GM21390 (cell line): ENCODE measurements around the gene LCN1.
"Not testable (repeated sequence)": the region's sequence is repeated elsewhere in the genome, so short reads cannot be mapped to it uniquely, and the experiment has no call there.

Experiments
- ATAC-seq: cut with Tn5 transposase; IDR thresholded peaks from one replicate; pipeline ENCODE4 v1.9.1; 2021; ENCODE audit not compliant: unreplicated experiment

The LCN1 gene

DNA sequence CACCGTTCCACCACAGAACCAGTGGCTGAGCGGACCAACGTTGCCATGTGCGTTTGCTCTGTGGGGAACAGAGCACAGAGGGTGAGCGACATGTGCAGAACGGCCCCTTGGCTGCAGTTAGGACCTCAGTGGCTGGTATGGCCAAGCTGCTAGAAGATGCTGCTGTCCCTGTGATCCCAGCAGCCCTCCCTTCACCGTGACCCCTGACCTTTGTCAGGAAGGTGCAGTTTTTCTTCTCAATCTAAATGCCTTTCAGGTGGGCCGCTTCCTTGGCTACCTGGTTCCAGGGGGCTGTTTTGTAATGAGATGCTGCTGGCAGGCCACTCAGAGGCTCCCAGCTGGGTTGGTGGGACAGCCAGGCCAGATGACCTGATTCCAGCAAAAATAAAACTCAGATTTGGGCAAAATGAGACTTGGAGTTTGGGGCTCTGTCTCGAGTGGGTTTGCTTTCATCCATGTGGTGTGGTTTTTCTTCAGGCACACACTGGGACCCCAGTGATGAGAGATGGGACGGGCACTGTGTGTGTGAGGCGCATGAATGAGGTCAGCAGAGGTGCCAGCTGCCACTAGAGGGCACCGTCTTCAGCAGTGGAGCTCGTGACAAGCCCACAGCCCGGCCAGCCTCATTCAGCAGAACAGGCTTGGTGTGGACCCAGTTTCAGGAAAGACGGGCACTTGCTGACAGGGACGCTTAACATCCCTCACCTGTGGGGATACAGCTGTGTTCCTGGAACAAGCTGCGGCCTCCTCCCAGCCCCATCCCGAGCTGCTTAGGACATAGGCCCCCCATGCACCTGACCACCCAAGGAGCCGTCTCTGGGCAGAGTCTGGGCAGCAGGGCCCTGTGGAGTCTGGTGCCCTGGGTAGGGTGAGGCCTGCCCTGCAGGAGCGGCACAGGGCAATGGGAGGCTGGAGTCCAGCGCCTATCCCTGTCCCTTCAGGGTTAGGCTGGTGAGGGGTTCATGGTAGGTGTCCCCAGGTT, 16.7 kb upstream of the LCN1 start:
- no peak for ATAC-seq

DNA sequence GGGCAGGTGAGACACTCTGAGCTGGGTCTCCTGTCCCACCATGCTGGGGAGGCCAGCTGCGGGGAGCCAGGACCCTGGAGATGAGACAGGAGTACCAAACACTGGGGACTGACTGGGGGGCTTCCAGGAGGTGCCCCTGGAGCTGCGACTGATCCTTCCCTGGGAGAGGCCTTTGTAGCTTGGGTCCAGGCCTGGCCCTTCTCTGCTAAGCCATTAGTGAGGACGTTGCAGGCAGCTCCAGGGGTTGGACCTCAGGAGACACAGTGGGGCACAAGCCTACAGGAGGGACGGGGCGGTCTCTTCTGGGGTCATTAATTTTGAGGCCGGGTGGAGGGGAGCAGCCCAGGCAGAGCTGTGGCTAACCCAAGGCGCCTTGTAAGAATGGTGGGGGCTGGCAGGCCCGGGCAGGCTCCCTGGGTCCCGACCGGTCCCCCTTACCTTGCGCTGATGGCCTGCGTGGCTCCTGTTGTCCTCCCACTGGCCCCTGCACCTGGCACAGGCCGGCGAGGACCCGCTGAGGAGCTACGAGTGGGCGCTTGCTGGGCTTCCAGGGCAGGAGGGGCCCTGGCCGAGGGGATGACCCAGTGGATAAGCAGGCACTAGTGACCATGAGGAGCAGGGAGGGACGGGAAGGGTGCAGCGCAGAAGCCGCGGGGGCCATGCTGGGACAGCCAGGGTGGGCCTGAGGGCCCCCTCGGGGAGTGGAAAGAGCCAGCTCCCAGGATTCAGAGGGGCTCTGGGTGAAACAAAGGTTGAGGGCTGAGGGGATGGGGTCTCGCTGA, 15.6 kb upstream of the LCN1 start:
- no peak for ATAC-seq

DNA sequence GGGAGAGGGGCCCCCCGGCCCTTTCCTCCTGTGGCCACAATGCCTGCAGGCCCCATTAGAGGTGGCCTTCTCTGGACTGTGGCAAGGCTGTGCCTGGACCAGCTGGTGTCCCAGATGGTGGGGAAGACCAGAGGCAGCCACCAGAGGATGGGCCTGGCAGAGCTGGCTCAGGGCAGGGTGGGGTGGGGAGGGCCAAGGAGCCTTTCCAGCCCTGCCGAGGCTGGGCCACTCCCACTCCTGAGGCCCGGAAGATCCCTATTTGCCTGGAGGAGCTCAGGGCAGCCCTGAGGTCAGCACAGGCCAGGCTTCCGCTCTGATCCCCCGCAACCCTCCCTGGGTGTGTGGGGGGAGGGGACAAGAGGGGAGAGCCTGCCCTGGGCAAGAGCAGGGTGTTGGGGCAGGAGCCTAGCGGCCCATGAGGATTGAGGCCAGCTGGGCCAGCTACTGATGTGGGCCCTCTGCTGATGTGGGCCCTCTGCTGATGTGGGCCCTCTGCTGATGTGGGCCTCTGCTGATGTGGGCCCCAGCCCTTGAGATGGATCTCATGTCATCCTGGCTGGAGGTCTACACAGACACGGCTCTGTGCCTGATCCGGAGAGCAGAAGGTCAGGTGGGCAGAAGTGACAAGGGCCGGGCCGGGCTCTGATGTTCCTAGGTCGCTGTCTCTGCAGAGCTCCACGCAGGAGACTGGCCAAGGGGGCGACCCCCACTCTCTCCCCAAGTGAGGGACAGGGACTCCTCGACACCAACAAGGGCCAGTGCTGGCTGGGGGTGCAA, 14.7 kb upstream of the LCN1 start:
- ATAC-seq, result no peak

DNA sequence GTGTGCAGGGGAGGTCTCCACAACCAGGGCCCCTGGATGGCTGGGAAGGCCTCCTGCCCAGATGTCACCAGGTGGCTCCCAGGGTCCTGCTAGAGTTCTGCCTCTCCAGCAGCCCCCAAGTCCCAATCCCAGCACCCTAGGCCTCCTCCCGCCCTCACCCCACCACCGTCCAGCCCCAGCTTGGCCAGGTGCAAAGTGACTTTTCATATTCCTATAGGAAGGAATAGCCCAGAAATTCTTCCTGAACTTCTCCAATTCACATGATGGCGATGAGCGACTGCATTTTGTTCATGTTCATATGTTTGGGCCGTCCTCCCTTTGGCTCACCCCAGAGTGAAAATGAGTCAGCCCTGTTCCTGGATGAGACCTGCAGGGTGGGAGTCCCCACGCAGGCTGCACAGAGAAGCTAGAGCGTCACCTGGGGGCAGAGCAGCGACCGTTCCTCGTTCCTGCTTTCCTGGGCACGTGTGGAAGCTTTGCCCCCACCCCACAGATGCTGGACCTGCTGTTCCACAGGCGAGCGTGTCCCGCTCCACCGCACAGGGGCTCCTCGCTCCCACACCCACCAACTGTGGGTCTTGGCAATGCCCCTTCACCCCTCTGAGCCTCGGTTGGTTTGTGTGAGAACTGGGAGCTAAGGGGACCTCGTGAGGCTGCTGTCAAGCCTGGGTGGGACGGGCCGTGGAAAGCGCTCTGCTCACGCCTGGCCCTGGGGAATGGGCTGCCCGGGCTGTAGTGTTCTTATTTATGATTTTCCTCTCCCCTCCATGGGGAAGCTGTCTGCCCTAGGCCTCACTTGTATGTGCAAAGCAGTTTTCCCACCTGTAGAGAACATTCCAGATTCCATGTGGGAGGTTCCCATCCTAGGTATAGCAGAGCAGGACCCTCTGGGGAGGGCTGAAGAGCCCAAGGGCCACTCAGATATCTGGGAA, 13.9 kb upstream of the LCN1 start:
- no peak for ATAC-seq

DNA sequence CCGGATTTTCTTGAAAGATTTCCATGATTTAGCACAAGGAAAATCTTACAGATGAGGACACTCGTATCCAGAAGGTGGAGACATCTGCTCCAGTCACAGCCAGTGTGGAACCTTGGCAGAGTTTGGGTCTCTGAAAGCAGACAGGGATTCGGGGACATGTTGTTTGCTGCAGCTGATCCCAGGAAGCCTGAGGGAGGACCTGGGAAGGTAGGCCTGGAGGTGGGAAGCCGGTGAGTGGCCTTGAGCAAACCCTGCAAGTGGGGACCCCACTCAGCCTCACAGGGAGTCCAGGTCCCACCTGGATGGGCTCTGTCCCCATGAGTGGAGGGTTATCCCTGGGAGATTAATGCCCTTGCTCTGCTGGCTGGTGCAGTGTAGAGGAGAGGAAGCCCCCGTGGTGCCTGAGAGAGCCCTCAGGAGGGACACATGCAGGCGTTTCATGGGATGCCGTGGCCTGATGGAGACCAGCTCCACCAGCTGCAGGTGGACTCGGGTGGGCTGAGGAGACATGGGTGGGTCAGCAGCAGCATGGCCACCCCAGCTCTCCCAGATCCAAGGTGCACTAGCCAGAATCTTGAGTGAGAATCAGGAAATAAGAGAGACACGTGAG, 12.9 kb upstream of the LCN1 start:
- ATAC-seq, result no peak

DNA sequence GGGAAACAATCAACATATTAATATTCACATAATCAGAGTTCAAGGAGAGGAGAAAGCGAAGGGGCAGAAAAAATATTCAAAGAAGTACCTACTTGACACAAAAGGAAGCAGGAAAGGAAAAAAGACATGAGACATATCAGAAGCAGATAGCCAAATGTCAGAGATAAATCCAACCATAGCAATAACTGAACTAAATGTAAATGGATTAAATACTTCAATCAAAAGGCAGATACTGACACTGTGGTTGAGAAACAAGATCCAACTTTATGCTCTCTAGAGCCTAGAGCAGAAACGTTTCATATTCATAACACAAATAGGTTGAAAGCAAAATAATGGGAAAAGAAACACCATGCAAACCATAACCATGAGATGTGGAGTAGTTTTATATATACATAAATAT, 11.8 kb upstream of the LCN1 start:
- no peak for ATAC-seq

DNA sequence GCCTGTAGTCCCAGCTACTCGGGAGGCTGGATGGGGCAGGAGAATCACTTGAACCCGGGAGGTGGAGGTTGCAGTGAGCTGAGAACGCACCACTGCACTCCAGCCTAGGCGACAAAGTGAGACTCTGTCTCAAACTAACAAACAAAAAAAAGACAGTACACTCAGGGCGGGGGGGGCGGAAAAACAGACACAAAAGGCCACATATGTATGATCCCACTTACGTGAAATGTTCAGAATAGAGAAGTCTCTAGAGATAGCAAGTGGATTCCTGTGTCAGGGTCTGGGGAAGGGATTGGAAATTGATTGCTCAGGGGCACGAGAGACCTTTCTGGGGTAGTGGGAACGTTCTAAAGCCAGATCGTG, 9.0 kb upstream of the LCN1 start:
- no peak for ATAC-seq

DNA sequence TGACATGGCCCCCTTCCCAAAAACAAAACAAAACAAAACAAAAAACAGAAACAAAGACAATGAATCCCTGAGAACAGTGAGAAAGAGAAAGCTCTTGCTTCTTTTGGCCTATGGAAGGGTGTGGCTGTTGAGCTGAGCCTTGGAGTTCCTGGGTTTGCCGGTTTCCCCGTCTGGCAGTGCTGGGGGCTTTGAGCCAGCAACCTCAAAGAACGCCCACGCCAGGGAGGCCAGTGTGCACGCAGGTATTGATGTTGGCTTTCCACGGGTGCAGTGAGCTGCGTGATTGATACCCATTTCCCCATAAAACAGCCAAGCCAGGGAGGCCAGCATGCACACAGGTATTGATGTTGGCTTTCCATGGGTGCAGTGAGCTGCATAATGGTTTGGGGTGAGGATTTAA, 8.3 kb upstream of the LCN1 start:
- ATAC-seq, result no peak

DNA sequence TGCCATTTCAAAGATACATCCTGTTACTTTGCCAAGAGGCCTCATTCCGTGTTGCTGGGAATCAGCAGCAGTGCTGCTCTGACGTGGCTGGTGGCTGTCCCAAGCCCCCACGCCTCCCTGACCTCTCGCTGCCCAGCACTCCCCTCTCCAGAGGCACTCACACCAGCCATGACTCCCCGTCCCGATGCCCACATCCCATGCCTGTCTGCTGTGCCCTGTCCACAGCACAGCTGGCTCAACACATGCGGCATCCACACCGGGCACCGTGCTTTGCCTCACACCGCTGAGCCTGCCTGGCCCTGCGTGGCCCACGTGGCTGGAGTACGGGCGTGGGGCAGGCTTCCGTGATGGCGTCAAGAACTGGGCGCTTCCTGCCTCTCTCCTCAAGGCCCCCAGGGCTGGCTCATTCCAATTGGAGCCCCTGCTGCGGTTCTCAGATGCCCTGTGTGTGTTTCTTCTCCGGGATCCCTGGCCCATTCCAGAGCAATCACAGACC, 7.8 kb upstream of the LCN1 start:
- ATAC-seq, result no peak

DNA sequence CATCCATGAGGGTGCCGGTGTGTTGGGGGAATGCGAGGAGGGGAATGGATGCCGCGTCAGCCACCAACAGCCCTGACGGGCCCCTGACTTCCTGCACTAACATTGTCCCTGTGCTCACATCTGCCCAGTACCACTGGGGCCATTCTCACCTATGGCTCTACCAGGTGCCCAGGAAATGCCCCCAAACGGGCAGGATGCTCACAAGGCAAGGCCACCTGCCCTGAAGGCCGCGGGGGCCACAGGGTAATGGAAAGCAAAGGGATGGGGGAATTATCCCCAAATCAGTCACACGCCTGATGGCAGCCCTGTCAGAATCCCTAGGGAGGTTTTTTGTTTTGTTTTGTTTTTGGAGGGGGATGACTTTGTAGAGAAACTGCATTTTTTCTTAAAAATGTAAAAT, 7.3 kb upstream of the LCN1 start:
- not testable (repeated sequence) for ATAC-seq

DNA sequence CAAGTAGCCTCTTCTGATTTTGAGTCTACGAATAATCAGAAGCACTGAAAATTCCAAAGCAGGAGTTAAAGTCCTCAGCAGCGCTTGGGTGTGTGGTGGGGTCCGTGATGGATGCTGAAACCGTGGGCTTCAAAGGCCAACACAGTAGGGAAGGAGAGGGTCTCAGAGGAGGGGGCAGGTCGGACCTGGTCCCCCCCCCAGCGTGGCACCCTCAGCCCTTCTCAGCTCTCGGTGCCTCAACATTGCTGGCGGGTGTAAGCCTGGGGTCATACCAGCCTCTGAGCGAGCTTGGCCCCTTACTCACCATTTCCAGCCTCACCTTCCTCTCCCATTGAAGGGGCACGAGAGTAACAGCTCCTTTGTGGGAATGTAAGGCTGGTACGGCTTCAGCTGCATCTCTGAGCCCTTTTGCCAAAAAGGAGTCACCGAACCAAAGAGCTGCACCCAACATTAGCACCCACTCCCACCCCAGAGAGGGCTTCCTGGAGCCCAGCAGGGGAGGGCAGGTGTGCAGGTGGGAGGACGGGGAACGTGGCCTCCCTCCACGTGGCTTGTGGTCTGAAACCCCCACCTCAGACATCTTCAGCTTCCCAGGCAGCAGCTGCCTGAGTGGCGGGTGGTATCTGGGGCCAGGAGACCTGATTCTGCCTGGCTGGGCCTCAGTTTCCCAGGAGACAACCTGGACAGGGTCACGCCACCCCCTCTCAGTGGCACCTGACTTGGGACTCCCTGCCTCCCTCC, 6.7 kb upstream of the LCN1 start:
- no peak for ATAC-seq

DNA sequence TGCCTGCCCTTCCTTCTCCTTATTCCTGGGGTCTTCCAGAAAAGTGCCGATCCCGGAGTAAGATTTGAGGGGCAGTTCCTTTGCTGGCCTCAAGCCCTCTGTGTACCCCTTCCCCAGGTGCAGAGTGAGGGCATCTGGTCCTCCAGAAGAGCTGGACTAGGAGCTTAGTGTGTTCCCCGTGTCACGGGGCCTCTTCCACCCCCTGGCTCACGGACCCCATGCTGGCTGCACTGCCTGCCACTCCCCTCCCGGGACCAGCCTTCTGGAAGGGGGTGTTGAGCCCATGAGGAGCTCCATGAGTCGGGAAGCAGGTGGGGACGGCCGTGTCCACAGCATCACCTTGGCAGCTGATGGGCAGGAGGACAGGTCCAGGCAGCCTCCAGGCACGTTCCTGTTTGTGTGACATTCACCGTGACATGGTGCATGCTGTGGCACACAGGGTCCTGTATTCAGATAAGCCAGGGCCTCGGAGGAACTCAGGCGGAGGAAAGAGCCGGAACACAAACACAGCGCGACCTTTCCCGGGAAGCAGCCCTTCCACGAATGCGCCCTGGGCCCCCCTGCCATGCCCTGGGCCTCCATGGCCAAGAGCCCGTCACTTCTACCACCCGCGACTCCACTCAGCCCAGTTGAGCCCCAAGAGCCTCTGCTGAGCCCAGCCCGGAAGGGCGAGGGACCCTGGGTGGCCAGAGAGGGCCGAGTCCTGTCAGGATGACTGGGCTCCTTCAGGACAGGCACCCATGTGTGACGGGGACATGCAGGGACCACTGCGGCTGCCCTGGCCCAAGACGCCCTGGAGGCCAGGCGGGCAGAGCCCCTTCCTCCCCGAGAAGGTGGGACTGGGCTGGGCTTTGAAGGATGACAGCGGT, 5.9 kb upstream of the LCN1 start:
- ATAC-seq, result no peak

DNA sequence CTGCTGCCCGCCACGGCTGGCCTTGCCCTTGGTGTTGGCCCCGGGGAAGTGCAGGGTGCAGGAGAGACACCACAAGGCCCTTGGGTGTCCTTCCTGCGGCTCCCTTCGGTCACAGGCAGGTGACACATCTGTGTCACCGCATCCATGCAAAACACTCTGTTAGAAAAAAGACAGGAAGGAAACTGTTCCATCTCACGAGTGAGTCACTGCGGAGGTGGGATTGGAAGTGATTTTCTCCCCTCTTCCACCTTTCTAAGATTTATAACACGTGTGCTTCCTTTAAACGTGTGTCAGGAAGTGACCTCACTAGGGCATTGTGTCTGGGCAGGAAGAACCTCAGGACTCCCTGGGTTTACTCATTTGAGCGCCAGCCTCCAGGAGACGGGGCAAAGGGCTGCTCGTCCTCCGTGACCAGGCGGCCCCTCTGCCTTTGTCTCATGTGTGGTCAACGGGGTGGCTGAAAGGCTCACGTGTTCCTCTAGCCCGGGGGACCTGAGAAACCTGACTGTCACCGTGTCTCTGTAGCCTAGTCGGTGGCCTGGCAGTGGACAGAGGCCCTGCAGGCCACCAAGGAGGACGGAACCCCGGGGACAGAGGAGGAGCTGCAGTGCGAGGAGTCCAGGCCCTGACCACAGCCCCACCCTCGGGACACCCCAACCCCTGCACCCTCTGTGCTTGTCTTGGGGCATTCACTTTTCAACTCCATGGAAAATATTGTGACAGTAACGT, 4.9 kb upstream of the LCN1 start:
- ATAC-seq, result no peak

DNA sequence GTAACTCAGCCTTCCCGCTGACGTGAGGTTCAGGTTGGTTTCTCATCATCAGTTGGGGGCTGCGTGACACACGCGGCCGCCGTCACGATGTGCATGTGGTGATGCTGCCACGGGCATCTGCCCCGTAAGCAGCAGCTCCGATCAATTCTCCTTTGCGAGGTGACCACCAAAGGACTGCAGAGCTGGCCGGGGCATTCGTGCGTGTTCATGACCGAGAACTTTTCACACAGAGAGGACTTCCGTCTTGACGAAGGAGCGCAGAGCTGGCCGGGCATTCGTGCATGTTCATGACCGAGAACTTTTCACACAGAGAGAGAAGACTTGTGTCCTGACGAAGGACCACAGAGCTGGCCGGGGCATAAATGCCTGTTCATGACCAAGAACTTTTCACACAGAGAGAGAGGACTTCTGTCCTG, 3.8 kb upstream of the LCN1 start:
- ATAC-seq, result no peak

DNA sequence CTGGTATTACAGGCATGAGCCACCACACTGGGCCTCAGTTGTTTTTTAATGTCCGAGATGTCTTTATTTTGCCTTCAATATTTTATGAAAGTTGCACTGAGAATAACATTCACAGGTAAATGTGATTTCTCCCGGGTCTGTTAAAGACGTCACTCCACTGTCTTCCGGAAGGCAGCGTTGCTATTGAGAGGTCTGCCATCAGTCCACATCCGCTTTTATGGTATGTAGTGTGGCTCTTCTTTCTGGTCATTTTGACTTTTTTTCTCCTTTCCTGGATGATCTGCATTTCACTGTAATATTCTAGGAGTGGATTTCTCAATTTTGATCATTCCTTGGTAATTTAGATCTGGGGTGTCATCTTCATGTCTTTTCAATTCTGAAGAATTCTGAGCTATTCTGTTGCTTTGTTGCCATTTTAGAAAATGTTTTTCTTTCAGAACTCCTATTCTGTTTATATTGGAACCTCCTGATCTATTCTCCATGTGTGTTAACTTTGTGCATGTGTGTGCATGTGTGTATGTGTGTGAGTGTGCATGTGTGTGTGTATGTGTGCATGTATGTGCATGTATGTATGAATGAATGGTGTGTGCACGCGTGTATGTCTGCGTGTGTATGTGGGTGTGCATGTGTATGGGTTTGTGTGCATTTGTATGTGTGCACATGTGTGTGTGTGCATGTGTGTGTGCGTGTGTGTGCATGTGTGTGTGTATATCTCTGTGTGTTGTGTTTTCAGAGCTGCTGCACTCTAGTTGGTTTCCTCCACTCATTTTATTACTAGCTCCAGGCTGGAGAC, 1.9 kb upstream of the LCN1 start:
- ATAC-seq, result no peak

DNA sequence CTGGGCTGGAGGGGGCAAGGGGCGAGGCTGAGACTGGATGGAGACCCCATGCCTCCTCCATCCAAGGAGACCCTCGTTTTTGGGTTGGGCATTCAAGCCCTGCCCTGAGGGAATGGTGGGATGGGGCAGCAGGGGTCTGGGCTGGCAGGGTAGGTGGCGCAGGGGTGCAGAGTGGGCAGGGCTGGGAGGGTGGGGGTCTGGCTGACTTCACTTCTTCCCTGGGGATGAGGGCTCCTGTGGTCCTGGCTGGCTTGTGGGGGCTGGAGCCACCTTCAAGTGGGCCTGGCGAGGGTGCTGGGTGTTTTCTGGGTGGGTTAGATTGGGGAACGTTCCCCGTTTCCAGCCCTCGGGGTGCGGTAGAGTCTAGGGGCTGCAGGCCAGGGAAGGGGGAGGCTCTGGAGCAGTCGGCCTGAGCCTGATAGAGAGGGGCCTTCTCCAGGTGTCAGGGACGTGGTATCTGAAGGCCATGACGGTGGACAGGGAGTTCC, 412 bp downstream of the LCN1 start:
- no peak for ATAC-seq
